Midbrain (tissue), 1 donor: Measurements from ENCODE around the gene TIFAB.

Source experiments
- DNase-seq: peaks from one replicate; lab custom pipeline; 2025; lab: John Stamatoyannopoulos, UW

The TIFAB gene

DNA sequence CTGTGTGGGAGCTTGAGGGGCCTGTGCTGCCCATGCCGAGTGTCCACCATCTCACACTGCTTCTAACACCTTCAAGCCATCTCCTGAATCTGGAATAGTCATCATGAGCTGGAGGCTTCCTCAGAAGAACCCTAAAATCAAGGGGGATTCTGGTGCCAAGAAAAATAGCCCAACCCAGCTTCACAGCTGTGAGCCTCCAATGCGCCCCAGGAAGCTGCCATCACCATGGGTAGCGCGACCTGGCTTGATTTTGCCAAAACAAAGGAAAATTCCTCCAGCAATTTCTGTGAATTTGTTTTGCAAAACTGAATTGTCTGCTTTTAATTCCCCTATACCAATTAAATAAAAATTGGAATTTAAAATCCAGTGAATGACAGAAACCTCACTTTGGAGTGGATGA lies 6.2 kb upstream of the TIFAB start:
- no peak for DNase-seq

DNA sequence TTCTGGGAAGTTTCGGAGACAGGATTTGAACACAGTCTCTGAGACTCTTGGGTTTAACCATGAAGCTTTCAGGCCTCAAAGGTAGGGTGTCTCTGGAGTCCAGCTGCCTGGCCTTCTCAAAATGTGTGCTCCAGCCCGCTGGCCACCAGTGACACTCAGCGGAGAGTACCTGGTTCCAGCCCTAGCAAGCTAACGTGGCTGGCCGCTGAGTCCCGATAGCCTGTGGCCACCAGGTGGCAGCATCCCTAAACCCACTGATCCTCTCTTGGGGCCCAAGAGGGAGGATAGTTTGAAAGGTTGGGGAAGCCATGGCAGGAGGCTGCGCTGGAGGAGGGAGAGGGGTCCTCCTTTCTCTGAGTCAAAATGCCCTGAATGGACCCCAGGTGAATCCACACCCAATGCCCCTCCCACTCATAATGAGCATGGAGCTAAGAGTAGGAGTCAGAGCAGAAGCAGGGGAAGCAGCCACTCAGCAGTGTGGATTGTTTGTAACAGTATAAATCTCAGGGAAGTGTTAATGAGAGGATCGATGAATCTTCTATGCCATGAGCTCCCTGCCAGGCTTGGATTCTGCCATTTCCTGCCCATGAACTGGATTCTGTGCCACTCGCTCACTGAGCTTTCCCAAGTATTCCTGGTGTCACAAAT lies 5.4 kb upstream of the TIFAB start:
- DNase-seq: peak; percentile 48

- no peak for DNase-seq
Observed at GRCh38 chr5:135456238-135457099, 4.3 kb upstream of the TIFAB start.

DNA sequence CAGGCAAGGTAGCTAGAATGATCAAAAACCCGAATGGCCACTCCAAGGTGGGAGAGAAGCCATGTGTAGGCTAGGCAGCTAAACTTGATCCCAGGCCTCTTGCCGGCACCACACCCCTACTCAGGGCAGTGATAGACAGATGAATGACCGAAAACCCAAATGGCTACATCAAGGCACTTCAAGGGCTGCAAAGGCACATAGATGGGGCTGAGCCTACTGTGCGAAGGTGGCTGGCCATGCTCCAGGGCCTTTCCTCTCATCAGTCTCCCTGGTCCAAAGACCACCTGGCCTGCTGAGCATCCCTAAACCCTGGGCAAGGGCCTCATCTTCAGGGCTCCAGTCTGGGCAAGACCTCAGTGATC lies 3.7 kb upstream of the TIFAB start:
- no peak for DNase-seq

DNA sequence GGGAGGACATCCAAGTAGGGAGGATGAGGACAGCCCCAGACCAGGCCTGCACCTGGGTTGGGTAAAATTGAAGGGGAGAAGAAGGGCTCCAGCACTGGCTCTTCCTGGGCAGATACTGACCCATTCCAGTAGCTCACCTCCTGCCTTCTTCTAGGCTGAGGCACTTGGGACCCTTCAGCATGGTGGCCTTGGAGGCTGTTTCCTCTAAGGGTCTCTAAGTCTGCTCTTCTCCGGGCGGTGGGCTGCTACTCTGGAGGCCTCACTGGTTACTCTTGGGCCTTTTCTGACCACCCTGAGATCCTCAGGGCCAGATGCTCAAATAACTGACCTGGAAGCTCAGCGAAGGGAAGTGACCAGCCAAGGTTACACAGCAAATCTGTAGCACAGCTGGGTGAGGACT lies 2.8 kb upstream of the TIFAB start:
- DNase-seq: no peak

GRCh38 chr5:135453613-135454012 lies 1.5 kb upstream of the TIFAB start:
- no peak for DNase-seq

DNA sequence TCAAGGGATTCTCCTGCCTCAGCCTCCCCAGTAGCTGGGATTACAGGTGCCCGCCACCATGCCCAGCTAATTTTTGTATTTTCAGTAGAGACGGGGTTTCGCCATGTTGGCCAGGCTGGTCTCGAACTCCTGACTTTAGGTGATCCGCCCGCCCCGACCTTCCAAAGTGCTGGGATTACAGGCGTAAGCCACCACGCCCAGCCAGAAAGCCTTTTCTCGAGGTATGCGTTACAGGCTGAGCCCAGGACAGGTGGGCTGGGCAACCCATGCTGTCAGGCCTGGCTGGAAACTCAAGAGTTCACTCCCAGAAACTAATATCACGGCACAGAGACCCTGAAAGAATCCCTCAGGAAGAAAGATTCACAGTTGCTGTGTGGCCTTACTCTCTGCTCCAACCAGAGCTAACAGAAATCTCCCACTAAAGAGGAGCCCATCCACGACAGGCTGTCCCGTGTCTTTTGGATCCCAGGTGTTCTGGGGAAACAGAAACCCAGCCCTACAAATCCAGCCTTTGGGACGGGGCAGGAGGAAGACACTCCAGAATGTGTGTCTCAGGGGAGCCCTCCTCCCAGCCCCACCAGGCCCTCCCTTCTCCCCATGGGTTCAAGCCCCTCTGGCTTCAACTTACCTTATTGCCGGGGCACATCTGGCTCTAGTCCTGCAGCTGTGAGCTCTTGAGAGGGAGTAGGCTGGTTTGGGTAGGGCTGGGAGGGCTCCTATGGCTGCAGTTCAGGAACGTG lies 400 bp downstream of the TIFAB start:
- DNase-seq: no peak

DNA sequence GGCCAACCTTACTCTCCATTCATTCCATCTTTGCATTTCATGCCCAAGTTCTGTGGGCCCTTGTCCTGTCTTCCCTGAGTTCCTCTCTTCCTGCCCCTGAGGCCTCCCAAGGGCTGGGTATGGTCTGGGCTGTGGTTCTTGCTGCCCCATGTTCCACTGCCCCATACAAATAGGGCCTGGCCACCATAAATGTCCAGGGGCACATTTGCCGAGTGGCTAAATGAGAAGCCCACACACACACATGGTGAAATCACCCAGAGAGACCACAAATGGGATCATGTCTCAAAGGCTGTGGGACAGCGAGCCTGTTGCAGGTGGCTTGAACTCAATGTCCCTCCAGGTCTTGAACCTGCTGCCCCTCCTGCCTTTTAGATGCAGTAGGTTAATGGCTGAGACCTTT lies 1.2 kb downstream of the TIFAB start:
- no peak for DNase-seq

- no peak for DNase-seq
Observed at GRCh38 chr5:135450336-135450735, 1.8 kb downstream of the TIFAB start.

DNA sequence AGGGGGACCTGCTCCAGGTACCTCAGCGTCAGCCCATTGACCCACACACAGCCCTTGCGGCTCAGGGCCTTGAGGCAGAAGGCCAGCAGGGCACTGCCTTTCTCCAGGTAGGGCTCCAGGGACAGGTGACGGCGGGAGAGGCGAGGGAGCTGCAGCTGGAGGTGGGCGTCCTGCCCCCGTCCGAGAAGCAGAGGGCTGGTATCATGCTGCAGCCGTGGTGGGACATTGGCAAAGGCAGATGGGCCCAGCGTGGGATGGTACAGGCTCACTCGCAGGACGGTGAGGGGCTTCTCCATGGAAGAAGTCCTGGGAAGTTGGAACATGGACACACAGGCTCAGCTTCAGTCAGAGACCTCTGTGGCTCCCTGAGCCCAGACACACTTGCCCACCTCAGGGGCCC lies 2.5 kb downstream of the TIFAB start:
- no peak for DNase-seq

- no peak for DNase-seq
Observed at GRCh38 chr5:135448791-135449507, 3.2 kb downstream of the TIFAB start.

GRCh38 chr5:135448071-135448739 lies 3.9 kb downstream of the TIFAB start:
- DNase-seq: no peak

GRCh38 chr5:135447298-135447929 lies 4.7 kb downstream of the TIFAB start, which contains the start of gene DCANP1:
Gene DCANP1, minus strand, starts transcription at chr5:135447348. Its CDS starts 240 bp downstream, at chr5:135447108.
- DNase-seq: no peak

DNA sequence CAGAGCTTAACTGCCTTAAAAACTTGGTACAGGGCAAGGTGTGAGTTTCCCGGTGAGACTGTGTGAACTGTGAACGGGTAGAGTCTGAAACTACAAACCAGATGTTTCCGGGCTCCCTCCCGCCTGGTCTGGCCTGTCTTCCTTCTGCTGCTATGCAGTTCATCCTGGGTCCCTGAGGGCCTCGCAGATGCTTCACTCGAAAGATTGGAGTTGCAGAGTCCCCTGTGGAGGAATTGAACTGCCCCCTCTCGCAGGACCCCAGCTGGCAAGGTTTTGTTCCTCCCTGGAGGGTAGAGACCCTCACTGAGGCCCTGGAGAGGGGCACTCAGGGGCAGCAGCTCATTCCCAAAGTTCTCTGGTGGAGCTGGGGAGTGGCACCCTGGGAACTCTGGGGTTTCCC lies 5.5 kb downstream of the TIFAB start:
- no peak for DNase-seq

- no peak for DNase-seq
Observed at GRCh38 chr5:135446206-135446605, 5.9 kb downstream of the TIFAB start.

GRCh38 chr5:135445306-135445985 lies 6.7 kb downstream of the TIFAB start:
- DNase-seq: no peak

GRCh38 chr5:135444881-135445280 lies 7.3 kb downstream of the TIFAB start:
- DNase-seq: no peak

- no peak for DNase-seq
Observed at GRCh38 chr5:135444360-135444759, 7.8 kb downstream of the TIFAB start.

DNA sequence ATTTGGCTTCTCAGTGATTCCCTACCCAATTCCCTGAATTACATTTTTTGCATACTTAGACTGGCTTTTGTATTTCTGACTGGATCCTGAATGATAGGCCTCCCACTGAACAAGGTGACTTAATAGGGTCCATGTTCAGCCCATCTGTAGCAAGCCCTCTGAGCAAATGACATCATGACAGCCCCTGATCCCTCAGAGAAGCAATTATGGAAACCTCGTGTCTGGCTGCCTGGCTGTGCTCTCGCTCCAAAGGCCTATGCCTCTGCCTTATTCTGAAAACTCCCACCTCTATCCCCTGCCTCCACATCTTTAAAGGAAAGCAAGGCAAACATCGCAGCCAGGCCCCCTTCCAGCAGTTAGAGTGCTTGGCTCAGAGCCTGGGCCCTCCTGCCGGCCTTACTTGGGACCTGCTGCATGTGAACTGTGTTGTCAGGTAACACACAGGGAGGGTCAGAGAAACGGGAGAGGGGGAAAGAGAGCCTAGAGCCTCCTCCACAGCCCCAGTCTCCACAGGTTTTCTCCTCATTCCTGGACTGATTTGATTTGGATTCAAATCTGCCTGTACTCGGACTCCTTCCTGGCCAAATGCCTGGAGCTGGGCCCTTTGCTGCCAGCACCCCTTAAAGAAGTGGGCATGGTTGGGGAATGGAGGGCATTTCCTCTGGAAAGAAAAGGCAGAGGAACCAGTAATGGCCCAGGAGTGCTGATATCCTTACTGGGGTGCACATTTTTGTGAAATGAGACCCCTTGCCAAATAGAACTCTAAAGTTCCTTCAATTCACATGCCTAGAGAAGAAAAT lies 8.8 kb downstream of the TIFAB start:
- no peak for DNase-seq
